HL-60 (cell line): ENCODE results near the gene UVSSA.

ENCODE experiments used
- DNase-seq, 2 experiments: peaks; one replicate each; pipeline ENCODE4 v3.0.0-alpha.2; 2010 to 2020; ENCODE audit warnings: low read depth in 1 of 2, low spot score in 1 of 2
- H3K27ac ChIP-seq: fragments of 250-450 bp; sonication (Bioruptor Pico); replicated peaks from 2 replicates; pipeline ENCODE4 v1.5.1; 2020; ENCODE audit warnings: mild to moderate bottlenecking, moderate library complexity
- H3K27me3 ChIP-seq: fragments of 250-450 bp; sonication (Bioruptor Pico); 2 replicates; pipeline ENCODE4 v1.5.1; 2021; ENCODE audit warnings: mild to moderate bottlenecking, moderate library complexity; ENCODE audit not compliant: insufficient read depth, poor library complexity, severe bottlenecking
- H3K4me3 ChIP-seq: replicated peaks from 2 replicates; pipeline ENCODE4 v1.5.1; 2011; ENCODE audit warnings: mild to moderate bottlenecking, control low read depth, low read length; ENCODE audit not compliant: insufficient read depth
- GABPA ChIP-seq: IDR thresholded peaks from 2 replicates; pipeline ENCODE4 v1.6.1; 2012; ENCODE audit warnings: low read depth
- POLR2AphosphoS5 ChIP-seq: IDR thresholded peaks from 2 replicates; pipeline ENCODE4 v1.6.1; 2012; ENCODE audit warnings: low read depth
- SPI1 ChIP-seq: IDR thresholded peaks from 2 replicates; pipeline ENCODE4 v1.6.1; 2012; ENCODE audit warnings: low read depth, mild to moderate bottlenecking, borderline replicate concordance
- TF ChIP-seq, protein P1 (sequence below): IDR thresholded peaks from 2 replicates; pipeline ENCODE4 v1.6.1; 2012; ENCODE audit warnings: low read depth; ENCODE audit not compliant: insufficient replicate concordance
- TF ChIP-seq, protein P2 (sequence below): IDR thresholded peaks from one replicate; pipeline ENCODE4 v1.5.1; 2011; ENCODE audit warnings: low read length, control low read depth, inconsistent platforms; ENCODE audit not compliant: insufficient read depth

UVSSA gene

DNA sequence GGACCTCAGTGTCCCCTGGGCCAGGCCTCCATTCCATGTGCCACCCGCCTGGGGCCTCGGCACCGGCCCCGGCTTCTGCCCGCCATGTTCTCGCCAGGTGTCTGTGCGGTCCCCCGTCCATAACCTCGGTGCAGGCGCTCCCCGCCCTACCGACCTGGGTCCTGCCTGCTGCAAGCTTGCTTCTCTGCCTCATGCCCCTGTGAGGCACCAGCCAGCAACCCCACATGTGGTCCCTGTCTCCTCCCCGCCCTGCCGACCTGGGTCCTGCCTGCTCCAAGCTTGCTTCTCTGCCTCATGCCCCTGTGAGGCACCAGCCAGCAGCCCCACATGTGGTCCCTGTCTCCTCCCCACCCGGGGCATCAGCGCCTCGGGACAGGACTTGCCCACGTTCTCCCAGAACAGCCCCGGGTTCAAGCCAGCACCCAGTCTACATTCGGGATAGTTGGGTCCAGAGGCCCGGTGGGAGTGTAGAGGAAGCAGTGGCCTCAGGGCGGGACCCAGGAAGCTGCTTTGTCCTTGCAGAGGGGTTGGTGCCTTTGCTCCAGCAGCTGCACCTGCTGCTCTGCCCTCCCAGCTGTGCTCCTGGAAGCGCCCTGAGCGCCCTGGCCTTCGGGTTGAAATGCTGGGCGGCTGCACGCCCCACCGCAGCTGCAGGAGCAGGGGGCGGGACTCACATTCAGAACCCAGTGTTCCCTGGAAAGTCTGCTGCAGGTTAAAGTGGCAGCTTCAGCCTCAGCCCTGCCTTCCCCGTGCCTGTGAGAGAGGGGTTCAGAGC lies 20.1 kb upstream of the UVSSA start:
- Histone ChIP-seq H3K27ac (no peak overlapping the region), H3K4me3 (no peak overlapping the region), H3K27me3 (no peaks in the 10 kb centered on the region)
- TF ChIP-seq POLR2AphosphoS5 (no peak), GABPA (no peak), SPI1 (no peak)
- TF ChIP-seq, protein P1, sequence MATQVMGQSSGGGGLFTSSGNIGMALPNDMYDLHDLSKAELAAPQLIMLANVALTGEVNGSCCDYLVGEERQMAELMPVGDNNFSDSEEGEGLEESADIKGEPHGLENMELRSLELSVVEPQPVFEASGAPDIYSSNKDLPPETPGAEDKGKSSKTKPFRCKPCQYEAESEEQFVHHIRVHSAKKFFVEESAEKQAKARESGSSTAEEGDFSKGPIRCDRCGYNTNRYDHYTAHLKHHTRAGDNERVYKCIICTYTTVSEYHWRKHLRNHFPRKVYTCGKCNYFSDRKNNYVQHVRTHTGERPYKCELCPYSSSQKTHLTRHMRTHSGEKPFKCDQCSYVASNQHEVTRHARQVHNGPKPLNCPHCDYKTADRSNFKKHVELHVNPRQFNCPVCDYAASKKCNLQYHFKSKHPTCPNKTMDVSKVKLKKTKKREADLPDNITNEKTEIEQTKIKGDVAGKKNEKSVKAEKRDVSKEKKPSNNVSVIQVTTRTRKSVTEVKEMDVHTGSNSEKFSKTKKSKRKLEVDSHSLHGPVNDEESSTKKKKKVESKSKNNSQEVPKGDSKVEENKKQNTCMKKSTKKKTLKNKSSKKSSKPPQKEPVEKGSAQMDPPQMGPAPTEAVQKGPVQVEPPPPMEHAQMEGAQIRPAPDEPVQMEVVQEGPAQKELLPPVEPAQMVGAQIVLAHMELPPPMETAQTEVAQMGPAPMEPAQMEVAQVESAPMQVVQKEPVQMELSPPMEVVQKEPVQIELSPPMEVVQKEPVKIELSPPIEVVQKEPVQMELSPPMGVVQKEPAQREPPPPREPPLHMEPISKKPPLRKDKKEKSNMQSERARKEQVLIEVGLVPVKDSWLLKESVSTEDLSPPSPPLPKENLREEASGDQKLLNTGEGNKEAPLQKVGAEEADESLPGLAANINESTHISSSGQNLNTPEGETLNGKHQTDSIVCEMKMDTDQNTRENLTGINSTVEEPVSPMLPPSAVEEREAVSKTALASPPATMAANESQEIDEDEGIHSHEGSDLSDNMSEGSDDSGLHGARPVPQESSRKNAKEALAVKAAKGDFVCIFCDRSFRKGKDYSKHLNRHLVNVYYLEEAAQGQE: no peak
- TF ChIP-seq, protein P2, sequence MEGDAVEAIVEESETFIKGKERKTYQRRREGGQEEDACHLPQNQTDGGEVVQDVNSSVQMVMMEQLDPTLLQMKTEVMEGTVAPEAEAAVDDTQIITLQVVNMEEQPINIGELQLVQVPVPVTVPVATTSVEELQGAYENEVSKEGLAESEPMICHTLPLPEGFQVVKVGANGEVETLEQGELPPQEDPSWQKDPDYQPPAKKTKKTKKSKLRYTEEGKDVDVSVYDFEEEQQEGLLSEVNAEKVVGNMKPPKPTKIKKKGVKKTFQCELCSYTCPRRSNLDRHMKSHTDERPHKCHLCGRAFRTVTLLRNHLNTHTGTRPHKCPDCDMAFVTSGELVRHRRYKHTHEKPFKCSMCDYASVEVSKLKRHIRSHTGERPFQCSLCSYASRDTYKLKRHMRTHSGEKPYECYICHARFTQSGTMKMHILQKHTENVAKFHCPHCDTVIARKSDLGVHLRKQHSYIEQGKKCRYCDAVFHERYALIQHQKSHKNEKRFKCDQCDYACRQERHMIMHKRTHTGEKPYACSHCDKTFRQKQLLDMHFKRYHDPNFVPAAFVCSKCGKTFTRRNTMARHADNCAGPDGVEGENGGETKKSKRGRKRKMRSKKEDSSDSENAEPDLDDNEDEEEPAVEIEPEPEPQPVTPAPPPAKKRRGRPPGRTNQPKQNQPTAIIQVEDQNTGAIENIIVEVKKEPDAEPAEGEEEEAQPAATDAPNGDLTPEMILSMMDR: no peak
- no peak for DNase-seq

GRCh38 chr4:1327526-1328266 lies 19.3 kb upstream of the UVSSA start:
- no peaks in the 10 kb centered on the region for H3K27me3 ChIP-seq
- no peak overlapping the region for H3K27ac ChIP-seq
- TF ChIP-seq, protein P1: no peak
- TF ChIP-seq, protein P2: no peak
- TF ChIP-seq GABPA: no peak
- no peak for TF ChIP-seq POLR2AphosphoS5
- no peak for TF ChIP-seq SPI1
- DNase-seq: no peak
- no peak overlapping the region for H3K4me3 ChIP-seq

GRCh38 chr4:1328267-1329155 lies 18.5 kb upstream of the UVSSA start:
- TF ChIP-seq, protein P2: no peak
- TF ChIP-seq POLR2AphosphoS5: no peak
- no peak for TF ChIP-seq SPI1
- TF ChIP-seq, protein P1: no peak
- no peak for TF ChIP-seq GABPA
- Histone ChIP-seq H3K27me3 (no peaks in the 10 kb centered on the region), H3K4me3 (no peak overlapping the region), H3K27ac (no peak overlapping the region)
- no peak for DNase-seq
